Measurements from ENCODE around the gene LMAN2L.

The LMAN2L gene, protein sequence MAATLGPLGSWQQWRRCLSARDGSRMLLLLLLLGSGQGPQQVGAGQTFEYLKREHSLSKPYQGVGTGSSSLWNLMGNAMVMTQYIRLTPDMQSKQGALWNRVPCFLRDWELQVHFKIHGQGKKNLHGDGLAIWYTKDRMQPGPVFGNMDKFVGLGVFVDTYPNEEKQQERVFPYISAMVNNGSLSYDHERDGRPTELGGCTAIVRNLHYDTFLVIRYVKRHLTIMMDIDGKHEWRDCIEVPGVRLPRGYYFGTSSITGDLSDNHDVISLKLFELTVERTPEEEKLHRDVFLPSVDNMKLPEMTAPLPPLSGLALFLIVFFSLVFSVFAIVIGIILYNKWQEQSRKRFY

DNA sequence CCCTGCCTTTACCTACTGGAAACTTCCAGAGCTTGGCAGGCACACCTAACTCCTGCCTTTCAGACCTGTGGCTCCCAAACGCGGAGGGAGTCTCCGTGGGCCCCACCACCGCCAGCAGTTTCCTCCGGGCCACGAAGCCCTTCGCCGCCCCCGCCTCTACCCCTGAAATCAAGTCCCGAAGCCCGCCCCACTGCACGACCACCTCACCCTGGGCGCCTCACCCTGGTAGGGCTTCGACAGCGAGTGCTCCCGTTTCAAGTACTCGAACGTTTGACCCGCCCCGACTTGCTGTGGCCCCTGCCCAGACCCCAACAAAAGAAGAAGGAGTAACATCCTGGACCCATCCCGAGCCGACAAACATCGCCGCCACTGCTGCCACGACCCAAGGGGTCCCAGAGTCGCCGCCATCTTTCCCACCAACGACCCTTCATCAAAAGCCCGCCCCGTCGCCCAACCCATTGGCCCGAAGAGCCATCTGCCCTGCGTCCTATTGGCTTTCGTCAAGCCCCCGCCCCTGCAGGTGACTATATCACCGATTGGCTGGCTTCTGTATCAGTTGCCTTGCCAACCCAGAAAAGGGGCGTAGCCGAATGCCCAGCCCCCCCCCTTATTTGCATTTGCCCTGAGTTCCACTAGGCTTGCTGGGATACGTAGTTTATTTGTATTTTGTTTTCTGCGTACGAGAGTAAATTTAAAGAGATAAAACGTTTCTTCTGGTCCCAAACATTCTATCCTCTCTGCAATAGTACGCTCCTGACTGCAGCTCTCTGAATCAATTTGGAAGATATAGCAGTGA is at the start of gene LMAN2L:
Gene LMAN2L (minus strand): TSS at position 432 of the 796 bp plus-strand sequence. CDS start 24 bp downstream, at position 408.
- DNase-seq, result peak; percentile 97

DNA sequence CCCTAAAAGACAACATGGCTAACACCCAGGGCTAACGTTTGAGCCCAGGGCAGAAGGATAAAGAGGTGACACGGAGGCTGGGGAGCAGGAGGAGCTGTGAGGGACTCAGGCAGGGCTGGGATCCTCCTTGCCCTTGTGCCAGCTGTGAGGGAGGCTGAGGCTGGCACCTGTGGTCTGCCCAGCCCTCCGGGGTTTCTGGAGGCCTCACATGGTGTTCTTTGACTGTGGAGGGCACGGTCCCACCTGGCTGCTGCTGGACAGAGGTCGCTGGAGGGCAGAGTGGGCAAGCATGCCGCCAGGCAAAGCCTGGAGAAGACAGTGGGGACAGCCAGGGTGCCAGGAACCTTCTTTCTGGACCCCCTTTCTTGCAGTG is 49.4 kb upstream of the LMAN2L start:
- DNase-seq, result no peak

DNA sequence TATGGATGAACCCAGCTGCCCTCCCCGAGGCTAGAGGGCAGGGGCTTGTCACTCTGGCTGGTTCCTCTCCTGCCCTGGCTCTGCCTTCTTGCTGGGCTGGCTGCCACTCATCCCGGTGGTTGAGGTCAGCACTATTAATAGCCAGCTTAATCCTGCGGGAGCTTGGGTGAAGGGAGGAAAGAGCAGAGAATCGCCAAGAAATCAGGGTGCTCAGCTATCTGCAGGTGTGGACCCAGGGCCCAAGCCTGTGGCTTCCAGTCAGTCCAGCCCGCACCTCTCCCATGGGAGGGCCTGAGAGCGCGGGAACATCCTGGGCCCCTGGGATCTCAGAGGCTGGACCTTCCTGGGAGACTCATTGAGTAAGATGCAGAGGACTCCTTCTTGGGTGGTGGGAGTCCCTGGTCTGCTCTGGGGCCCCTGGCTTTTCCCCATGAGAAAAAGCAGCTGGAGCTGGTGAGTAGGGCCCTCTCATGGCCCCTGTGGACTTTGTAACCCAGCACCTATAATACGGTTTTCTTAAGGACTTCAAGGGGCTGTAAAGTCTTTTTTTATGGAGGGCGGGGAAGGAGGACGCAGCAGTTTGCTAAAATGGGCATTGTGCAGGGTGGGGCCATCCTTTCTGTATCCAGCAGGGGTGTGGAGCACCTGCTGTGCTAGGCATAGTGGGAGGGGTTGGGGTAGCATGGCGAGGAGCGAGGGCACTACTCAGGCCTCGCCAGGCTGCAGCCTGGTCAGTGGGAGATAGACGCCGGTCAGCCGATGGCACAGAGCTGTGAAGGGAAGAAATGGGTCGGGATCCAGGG is 48.8 kb upstream of the LMAN2L start:
- no peak for DNase-seq

DNA sequence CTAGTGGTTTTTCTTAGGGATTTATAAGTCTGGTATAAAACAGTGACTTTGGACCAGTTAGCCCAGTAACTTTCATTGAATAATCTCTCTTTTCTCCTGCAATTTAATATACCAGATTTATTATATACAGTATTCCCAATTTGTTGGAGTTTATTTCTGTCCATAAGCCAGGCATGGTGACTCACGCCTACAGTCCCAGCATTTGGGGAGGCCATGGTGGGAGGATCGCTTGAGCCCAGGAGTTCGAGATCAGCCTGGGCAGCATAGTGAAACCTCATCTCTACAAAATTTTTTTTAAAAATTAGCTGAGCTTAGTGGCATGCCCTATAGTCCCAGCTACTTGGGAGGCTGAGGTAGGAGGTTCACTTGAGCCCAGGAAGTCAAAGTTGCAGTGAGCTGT is 47.5 kb upstream of the LMAN2L start:
- no peak for DNase-seq

DNA sequence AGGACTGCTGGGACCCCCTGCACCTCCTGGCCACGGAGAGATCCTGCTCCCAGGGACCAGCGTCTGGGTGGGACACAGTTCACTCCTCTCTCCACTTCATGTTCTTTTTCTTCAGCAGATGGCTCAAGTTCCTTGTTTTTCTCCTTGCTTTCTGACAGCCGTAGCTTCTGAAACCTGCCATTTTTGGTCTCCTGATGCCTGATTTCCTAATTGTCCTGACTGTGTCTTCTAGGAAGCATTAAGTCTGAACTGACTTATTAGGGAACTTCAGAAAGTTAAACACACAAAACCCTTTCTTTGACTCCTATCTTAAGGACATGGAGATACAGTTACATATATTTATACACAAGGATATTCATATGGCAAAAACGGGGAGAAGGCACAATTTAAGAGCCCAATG is 43.5 kb upstream of the LMAN2L start:
- no peak for DNase-seq

DNA sequence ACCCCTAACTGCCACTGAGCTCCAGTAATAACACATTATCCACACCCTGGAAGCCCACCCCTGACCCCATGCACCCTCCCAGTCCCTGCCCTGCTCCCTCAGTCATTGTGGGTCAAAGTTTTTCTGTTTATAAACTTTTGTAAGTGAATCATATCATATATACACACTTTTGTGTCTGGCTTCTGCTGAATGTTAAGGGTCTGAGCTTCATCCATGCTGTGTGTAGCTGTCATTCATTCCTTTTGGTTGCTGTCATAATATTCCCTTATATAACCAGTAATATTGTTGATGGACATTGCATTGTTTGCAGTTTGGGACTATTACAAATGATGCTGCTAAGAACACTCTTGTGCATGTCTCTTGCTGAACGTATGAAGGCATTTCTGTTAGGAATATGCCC is 35.3 kb upstream of the LMAN2L start:
- no peak for DNase-seq

DNA sequence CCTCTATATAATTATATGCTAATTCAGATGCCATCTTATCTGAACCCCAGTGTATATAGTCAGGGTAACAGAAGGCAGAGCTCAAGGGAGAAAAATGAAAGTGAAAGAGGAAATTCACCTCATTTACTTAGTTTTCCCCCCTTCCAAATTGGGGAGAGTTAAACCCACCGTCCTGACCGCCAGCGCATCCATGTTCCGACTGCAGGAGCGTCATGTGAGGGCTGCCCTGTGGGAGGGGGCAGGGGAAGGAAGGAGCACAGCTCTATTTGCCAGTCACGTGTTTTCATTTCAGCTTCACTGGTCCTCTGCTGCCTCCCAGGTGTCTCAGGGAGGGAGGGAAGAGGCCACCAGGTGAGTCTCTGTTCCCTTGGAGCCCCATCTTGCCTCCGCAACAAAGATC is 34.1 kb upstream of the LMAN2L start:
- DNase-seq, result peak; percentile 46

DNA sequence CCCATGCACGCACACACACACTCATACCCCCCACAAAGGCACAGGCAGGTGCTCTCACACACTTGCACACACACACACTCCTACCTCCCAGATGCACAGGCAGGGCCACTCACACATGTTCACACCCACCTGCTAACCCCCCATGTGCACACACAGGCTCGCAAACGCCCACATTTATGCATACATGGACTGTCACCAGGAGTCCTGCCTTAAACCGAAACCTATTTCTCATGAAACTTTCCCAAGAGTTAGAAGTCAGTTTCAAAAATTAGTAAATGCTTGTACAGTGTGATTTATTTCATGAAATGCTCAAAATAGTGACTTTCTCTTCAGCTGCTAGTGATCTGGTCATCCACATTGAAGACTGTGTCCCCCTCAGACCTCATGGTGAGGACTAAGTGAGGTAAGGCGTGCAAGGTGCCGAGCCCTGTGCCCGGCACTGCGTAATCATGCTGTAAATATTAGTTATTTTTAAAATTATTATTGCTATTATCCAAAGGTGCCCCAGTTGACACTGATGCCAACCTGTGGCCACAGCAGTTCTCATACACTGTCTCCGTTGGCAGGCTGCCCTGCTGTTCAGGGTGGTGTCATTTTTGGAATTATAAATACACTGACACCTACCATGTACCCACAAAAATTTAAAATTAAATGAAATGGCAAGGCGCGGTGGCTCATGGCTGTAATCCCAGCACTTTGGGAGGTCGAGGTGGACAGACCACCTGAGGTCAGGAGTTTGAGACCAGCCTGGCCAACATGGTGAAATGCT is 33.2 kb upstream of the LMAN2L start:
- DNase-seq, result peak; percentile 42

DNA sequence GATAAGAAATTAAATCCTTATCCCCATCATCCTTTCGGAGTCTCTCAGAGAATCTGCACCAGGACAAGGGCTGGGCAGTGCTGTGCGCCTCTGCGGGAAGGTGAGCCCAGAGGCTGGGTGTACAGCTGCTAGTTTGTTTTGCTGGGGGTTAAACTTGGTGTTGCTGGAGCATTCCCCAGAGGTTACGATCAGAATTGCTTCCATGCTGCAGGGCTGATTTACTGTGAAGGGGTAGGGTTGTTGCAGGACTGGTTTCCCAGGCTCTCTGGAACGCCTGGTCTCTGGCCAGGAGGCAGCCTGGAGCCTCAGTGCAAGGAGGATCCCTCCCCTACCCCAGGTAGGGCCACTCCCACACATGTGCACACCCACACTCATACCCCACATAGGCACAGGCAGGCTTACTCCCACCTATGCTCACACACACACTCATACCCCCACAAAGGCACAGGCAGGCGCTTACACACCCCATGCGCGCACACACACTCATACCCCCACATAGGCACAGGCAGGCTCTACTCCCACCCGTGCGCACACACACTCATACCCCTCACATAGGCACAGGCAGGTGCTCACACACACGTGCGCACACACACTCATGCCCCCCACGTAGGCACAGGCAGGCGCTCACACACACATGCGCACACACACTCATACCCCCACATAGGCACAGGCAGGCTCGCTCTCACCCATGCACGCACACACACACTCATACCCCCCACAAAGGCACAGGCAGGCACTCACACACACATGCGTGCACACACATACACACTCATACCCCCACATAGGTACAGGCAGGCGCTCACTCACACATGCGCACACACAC is 32.1 kb upstream of the LMAN2L start:
- DNase-seq, result no peak

DNA sequence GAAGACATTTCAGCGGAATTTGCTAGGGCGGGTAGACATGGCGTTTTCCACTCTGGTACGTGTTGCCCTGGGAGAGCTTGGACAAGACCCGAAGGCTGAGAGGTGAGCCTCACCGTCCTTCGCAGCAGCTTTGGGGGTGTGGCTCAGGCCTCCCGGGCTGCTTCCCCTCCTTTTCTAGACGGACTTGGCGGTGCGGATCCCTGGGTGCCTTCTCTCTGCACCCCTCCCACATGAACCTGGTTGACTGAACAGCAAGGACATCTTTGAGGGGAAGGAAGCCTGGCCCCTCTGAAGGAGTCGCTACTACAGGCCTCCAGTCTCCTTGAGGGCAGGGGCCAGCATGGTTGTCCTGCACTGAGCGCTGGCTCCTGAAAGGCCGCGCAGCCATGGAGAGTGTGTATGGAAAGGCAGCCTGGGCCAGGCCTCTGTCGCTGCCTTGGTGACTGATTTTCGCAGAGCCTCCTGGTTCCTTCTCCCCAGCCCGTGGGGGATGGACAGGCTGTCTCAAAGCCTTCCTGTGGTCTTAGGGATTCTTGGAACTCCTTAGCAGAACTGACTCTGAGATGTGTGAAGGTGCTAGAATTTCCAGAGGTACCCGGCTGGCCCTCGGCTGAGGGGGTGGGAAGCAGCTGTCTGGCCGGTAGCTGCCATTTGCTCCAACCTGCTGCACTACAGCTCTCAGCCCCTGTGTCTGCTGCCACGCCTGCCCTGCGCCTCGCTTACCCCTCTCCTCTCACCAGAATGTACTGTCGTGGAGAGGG is 30.8 kb upstream of the LMAN2L start:
- no peak for DNase-seq

DNA sequence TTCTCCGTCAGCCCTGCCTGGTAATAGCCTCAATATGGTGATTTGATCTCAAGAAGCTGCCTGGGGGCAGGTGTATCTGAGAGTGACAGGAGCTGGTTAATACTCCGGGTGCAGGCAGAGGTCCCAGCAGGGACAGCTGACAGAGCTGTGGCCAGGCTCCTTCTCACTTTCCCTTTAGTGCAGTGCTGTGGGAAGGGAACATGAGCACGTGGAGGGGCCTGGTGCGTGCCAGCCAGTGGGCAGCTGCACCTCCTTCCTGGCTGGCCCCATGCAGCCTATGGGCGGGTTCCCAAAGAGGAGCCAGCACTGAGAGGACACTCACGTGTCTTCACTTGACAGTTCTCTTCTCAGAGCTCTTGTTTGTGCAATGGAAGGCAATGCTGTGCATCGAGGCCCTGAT is 29.9 kb upstream of the LMAN2L start:
- no peak for DNase-seq

DNA sequence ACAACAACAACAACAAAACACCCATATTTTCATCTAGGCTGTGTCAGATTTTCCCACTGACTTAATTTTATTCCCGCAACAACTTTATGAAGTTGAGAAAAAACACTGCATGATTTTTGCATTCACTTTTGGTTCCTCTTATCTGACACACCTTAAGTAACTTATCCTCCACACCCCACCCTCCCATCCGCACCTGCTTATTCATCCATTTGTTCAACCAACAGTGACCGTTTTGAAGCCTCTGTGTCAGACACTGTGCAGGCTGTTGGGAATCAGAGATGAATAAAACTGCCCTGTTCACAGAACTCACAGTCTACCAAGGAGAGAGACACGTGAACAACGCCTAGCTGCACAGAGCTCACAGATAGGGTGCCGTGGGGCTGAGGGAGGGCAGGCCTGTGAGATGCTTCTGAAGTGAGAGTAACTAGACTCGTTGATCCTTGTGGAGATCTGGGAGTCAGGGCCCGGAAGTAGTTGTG is 28.3 kb upstream of the LMAN2L start:
- no peak for DNase-seq

DNA sequence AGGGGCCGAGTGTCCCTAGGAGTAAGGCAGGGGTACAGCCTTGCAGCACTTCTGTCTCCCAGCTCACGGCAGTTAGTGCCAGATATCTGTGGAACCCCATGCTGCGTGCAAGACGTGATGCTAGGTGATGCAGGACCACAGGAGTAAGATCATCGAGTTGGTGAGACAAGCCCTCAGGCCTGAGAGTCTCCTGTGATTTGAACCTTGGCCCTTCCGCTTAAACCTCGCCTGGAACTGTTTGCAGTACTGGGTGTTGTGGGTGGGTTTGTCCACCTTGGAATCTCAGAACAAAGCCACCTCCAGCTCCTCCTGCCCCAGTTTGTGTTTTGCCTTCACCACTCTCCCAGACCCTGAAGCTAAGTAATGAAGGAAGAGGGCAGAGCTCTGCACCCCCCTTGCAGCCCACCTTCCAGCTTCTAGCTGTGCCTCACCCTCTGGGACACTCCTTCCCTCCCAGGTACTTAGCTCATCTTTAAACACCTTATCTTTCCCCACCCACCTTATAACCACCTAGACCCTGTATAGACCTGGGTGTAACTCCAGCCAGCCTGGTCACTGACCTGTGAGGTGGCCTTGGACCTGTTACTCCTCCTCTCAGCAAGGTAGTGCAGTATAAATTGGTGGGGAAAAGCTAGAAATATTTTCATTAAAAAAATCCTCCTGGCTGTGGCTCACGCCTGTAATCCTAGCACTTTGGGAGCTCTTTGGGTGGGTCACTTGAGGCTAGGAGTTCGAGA is 27.4 kb upstream of the LMAN2L start:
- no peak for DNase-seq

DNA sequence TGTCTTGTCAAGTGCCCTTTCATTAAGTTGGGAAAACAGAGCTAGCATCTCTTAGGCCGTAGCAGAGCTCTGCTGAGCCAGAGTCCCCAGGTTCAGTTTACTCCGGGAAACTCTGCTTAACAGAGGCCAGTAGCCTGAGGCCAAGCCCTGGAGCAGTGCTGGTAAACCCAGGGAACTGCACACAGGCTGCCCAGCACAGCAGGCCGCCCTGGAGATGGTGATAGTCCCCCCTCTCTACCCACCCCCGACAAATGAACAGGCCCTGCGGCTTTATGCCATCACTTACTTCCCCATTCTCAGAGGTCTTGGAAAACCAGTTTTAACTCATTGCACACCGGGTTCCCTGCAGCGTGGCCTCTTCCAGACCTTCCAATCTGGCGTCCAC is 24.4 kb upstream of the LMAN2L start:
- no peak for DNase-seq

DNA sequence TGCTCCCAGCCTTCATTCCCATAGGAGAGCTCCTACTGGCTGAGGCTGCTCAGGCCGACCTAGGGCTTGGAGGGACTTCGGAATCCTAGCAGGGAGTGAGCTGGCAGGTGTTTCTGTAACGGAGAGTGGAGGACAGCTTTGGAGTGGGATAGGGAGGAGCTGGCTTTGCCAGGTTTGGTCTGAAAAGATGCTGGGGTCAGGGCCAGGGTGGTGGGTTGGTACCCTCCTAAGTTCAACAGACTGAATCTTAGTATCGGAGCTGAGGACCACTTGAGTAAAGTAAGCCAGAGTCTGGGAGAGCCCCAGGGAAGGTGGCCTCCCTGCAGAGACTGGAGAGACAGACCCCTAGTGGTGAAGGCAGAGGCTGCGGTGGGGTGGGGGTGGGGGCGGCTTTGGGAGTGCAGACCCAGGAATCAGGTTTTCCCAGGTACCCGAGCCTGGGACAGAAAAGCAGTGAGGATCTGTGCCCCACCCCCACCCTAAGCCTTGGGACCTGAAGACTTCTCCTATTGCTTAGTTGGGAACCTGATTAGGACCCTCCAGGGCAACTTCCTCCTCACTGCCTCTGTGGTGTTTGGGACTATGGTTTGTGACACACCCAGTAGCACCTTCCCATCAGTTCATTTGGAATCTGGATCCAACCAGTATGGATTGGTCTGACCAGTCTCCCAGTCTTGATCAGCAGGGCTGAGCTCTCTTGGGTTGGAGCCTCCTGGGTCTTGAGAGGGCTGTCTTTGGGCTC is 23.8 kb upstream of the LMAN2L start:
- DNase-seq, result no peak

DNA sequence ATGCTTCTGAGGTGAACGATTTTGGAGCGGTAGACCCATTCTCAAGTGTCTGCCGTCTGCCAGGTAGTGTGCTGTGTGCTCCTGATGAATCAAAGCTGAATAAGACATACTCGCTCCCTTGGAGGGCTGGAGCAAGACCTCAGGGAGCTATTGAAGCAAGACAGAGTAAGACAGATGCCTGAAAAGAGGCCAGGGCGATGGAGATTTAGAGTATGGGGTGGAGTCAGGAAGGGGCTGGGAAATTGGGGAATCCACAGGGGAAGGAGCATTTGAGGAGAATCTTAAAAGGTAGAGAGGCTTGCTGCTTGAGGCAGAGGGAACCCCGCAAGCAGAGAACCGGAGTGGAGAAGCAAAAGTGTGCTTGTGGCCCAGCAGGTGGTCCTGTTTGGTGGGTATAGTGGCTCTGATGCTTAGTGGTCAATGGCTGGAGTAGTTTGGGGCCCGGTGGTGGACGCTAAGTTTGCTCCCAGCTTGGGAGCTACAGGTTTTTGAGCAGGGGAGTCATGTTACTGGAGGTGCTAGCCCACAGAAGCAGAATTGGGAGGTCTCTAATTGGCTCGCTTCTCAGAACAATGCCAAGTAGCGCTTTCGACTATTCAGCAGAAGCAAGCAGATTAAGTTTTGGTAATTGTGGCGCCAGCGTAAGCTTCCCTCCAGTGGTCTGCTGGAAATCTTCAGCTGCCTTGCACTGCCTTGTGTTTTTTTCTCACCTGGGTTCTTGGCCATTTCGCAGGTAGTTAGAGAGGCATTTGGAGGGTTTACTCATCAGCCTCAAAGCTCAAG is 22.9 kb upstream of the LMAN2L start:
- no peak for DNase-seq

DNA sequence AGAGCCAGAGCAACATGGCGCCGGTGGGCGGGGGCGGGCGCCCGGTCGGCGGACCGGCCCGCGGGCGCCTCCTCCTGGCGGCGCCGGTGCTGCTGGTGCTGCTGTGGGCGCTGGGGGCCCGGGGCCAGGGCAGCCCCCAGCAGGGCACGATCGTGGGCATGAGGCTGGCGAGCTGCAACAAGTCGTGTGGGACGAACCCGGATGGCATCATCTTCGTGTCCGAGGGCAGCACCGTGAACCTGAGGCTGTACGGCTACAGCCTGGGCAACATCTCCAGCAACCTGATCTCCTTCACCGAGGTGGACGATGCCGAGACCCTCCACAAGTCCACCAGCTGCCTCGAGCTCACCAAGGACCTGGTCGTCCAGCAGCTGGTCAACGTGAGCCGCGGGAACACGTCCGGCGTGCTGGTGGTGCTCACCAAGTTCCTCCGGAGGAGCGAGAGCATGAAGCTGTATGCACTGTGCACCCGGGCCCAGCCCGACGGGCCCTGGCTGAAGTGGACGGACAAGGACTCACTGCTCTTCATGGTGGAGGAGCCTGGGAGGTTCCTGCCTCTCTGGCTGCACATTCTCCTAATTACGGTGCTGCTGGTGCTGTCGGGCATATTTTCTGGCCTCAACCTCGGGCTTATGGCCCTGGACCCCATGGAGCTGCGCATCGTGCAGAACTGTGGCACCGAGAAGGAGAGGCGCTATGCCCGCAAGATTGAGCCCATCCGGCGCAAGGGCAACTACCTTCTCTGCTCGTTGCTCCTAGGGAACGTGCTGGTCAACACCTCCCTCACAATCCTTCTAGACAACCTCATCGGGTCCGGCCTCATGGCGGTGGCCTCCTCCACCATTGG is 21.3 kb upstream of the LMAN2L start:
- DNase-seq, result peak; percentile 82

All from activated naive CD4-positive, alpha-beta T cell treated with anti-CD3 and anti-CD28 coated beads, Interleukin-2, amount 50 U/mL, for 16 hours (primary cell).